HFF-Myc (cell line): Measurements from ENCODE around the gene ZNF587B.
"Not testable (repeated sequence)": the region's sequence is repeated elsewhere in the genome, so short reads cannot be mapped to it uniquely, and the experiment has no call there.

Experiments
- DNase-seq: peaks from one replicate; pipeline ENCODE4 v3.0.0-alpha.2; 2011; ENCODE audit warnings: low read depth; ENCODE audit errors: extremely low read depth
- H3K4me3 ChIP-seq: replicated peaks from 2 replicates; pipeline ENCODE4 v1.5.1; 2011; ENCODE audit warnings: low read depth, mild to moderate bottlenecking, control low read depth, low read length
- TF ChIP-seq, protein P1 (sequence below): IDR thresholded peaks from 2 replicates; pipeline ENCODE4 v1.5.1; 2012; ENCODE audit warnings: mild to moderate bottlenecking, low read depth, low read length, control low read depth; ENCODE audit errors: missing control alignments

Gene ZNF587B

DNA sequence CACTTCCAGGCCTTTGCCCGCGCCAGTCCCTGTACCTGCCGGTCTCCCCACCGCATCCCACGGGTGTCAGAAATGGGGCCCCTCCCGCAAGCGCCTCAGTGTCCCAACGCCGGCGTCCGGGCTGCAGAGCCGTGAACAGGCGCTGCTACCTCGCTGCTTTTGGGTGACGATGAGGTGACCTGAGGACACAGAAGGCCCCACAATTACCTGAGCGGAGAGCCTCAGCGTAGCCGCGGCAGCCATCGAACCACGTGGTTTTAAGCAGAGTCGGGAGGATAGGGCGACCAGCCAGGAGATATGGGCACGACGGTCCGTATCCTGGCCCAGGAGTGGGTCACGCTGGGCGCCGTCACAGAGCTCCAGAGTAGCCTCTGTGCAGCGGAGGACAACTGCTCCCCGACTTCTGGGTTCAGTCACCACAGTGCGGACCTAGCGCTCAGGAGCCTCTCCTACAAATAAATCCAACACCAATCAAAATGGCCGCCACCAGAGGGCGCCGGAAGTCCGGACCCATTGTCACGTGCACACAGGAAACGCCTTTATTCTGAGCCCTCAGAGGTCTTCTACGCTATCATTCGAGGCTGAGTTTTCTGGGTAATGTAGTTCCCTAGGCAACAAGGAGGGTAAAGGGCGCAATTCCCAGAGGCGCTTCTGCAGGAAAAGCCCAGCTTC, 58.6 kb downstream of the ZNF587B start, which contains the start of gene ZNF814:
Gene ZNF814, minus strand, starts transcription at position 478 of the 672 bp plus-strand sequence. Its CDS starts 235 bp downstream, at position 243.
- peak within 1 kb of the TSS; percentile 77 for H3K4me3 ChIP-seq
- peak; percentile 85 for DNase-seq
- TF ChIP-seq, protein P1, sequence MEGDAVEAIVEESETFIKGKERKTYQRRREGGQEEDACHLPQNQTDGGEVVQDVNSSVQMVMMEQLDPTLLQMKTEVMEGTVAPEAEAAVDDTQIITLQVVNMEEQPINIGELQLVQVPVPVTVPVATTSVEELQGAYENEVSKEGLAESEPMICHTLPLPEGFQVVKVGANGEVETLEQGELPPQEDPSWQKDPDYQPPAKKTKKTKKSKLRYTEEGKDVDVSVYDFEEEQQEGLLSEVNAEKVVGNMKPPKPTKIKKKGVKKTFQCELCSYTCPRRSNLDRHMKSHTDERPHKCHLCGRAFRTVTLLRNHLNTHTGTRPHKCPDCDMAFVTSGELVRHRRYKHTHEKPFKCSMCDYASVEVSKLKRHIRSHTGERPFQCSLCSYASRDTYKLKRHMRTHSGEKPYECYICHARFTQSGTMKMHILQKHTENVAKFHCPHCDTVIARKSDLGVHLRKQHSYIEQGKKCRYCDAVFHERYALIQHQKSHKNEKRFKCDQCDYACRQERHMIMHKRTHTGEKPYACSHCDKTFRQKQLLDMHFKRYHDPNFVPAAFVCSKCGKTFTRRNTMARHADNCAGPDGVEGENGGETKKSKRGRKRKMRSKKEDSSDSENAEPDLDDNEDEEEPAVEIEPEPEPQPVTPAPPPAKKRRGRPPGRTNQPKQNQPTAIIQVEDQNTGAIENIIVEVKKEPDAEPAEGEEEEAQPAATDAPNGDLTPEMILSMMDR: peak; percentile 35

- not testable (repeated sequence) for H3K4me3 ChIP-seq, DNase-seq
Observed at GRCh38 chr19:57890706-57891105, 60.6 kb downstream of the ZNF587B start.
